GM19025 (cell line): ENCODE measurements around the gene TIAM1.

Experiments
- ATAC-seq: cut with Tn5 transposase; IDR thresholded peaks from one replicate; pipeline ENCODE4 v1.9.1; 2021; ENCODE audit warnings: mild to moderate bottlenecking, low read depth, moderate library complexity; ENCODE audit not compliant: unreplicated experiment

The TIAM1 gene

GRCh38 chr21:31218830-31219608 lies 125.0 kb downstream of the TIAM1 start:
- no peak for ATAC-seq

- ATAC-seq = no peak
Observed at GRCh38 chr21:31216206-31216605, 127.9 kb downstream of the TIAM1 start.

GRCh38 chr21:31213787-31214186 lies 130.3 kb downstream of the TIAM1 start:
- no peak for ATAC-seq

GRCh38 chr21:31211836-31212235 lies 132.2 kb downstream of the TIAM1 start:
- ATAC-seq = no peak

- no peak for ATAC-seq
Observed at GRCh38 chr21:31205412-31205811, 138.6 kb downstream of the TIAM1 start.

GRCh38 chr21:31204801-31205200 lies 139.3 kb downstream of the TIAM1 start:
- no peak for ATAC-seq

- no peak for ATAC-seq
Observed at GRCh38 chr21:31203431-31204054, 140.5 kb downstream of the TIAM1 start.

GRCh38 chr21:31201548-31201947 lies 142.5 kb downstream of the TIAM1 start:
- ATAC-seq = no peak

- no peak for ATAC-seq
Observed at GRCh38 chr21:31201144-31201543, 142.9 kb downstream of the TIAM1 start.

GRCh38 chr21:31198575-31198974 lies 145.5 kb downstream of the TIAM1 start:
- no peak for ATAC-seq

- ATAC-seq = no peak
Observed at GRCh38 chr21:31196724-31197123, 147.3 kb downstream of the TIAM1 start.

- no peak for ATAC-seq
Observed at GRCh38 chr21:31195334-31196015, 148.6 kb downstream of the TIAM1 start.

GRCh38 chr21:31194510-31195293 lies 149.4 kb downstream of the TIAM1 start:
- no peak for ATAC-seq

- no peak for ATAC-seq
Observed at GRCh38 chr21:31193761-31194160, 150.3 kb downstream of the TIAM1 start.

- no peak for ATAC-seq
Observed at GRCh38 chr21:31191553-31191952, 152.5 kb downstream of the TIAM1 start.

- ATAC-seq = no peak
Observed at GRCh38 chr21:31190516-31190915, 153.5 kb downstream of the TIAM1 start.

GRCh38 chr21:31187499-31187898 lies 156.6 kb downstream of the TIAM1 start:
- no peak for ATAC-seq

- ATAC-seq = no peak
Observed at GRCh38 chr21:31186916-31187315, 157.1 kb downstream of the TIAM1 start.

GRCh38 chr21:31185663-31186062 lies 158.4 kb downstream of the TIAM1 start:
- no peak for ATAC-seq

- no peak for ATAC-seq
Observed at GRCh38 chr21:31184876-31185275, 159.2 kb downstream of the TIAM1 start.

GRCh38 chr21:31184459-31184858 lies 159.6 kb downstream of the TIAM1 start:
- ATAC-seq = no peak
